MM.1S (cell line): ENCODE measurements around the gene CHRD.

Experiments used
- EZH2 ChIP-seq: fragments of 300-600 bp; sonication (generic); optimal IDR thresholded peaks from 2 replicates; pipeline ENCODE3; 2017; ENCODE audit warnings: low read depth, mild to moderate bottlenecking, antibody characterized with exemption, low read length, mixed read lengths
- TF ChIP-seq, protein P1 (sequence below): fragments of 300-600 bp; sonication (generic); IDR thresholded peaks from 2 replicates; pipeline ENCODE4 v1.5.1; 2016; ENCODE audit warnings: antibody characterized with exemption, low read length, mixed read lengths

DNA sequence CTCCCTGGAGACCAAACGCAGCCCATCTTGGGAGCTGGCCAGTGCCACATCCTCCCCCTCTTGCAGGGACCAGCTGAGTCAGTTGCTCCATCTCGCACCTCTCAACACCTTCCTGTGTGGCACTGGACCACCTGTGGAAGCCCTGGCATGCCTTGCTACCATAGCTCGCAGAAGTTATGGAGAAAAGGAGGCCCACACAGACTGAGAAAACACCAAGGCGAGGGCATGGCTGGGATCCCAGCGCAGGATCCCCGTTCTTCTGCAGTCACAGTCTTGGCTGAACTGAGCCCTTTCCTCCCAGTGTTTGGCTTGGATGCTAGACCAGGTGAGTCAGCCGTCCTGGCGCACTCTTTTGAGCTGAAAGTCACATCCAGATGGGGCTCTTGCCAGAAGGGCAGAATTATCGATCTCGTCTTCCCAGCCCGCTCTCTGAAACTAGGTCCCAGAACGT lies 46.9 kb downstream of the CHRD start:
- TF ChIP-seq, protein P1, sequence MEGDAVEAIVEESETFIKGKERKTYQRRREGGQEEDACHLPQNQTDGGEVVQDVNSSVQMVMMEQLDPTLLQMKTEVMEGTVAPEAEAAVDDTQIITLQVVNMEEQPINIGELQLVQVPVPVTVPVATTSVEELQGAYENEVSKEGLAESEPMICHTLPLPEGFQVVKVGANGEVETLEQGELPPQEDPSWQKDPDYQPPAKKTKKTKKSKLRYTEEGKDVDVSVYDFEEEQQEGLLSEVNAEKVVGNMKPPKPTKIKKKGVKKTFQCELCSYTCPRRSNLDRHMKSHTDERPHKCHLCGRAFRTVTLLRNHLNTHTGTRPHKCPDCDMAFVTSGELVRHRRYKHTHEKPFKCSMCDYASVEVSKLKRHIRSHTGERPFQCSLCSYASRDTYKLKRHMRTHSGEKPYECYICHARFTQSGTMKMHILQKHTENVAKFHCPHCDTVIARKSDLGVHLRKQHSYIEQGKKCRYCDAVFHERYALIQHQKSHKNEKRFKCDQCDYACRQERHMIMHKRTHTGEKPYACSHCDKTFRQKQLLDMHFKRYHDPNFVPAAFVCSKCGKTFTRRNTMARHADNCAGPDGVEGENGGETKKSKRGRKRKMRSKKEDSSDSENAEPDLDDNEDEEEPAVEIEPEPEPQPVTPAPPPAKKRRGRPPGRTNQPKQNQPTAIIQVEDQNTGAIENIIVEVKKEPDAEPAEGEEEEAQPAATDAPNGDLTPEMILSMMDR, result no peak
- no peak for TF ChIP-seq EZH2
